Activated naive CD4-positive, alpha-beta T cell treated with anti-CD3 and anti-CD28 coated beads, Interleukin-2, amount 50 U/mL, for 72 hours (primary cell): ENCODE measurements around the gene CDH13. TPM values are rescaled to one million over a fixed set of nuclear protein-coding genes. Genes with fewer than 3 reads are reported as not detected.
A peak's percentile ranks its signal among the peaks of the same experiment; 100 is the strongest.

Experiments
- ATAC-seq, 2 donors: fragments of 150-1000 bp; cut with Tn5 transposase; 2 replicates each; pipeline ENCODE4 v1.10.0; 2021; ENCODE audit warnings: mild to moderate bottlenecking in 2 of 2, moderate library complexity in 2 of 2
- DNase-seq, 2 donors: peaks; one replicate each; pipeline ENCODE4 v3.0.0; 2021 to 2022; ENCODE audit warnings: low spot score in 2 of 2
- H3K27ac Mint-ChIP-seq, 2 donors: one replicate each; pipeline ENCODE4 v1.8.0; 2022; ENCODE audit warnings: mild to moderate bottlenecking in 2 of 2, mixed read lengths in 2 of 2
- H3K36me3 Mint-ChIP-seq, 2 donors: one replicate each; pipeline ENCODE4 v1.8.0; 2022; ENCODE audit warnings: mixed read lengths in 2 of 2
- H3K9me3 Mint-ChIP-seq, 2 donors: one replicate each; pipeline ENCODE4 v1.8.0; 2022; ENCODE audit warnings: mixed read lengths in 2 of 2
- total RNA-seq, 2 donors: library from RNA; stranded (reverse); gene quantifications; one replicate each; pipeline ENCODE4 v1.2.3, GENCODE V29; 2022

The CDH13 gene
- total RNA-seq, 2 donors from 2014 or later, result not detected

DNA sequence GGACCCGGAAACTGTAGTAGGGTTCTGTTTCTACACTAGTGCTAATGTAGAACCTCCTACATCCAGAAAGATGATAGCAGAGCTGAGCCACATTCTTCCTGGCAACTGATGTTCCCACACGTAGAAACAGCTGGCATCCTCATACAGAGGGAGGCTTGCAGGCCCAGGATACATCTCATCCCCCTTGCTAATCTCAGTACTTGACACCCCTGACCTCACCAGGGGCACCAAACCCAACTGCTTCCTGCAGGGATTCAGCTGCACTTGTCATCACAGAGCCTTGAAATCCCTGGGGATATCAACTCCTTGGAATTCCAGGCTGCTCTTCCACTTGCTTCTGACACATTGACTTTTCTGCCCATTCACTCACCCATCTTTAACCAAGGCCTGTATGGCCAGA is 1105.8 kb downstream of the CDH13 start:
- DNase-seq (no peak), ATAC-seq (no peak)
- peaks cover 0 to 7% of the 10 kb centered on the region in 2 donors for H3K36me3 Mint-ChIP-seq
- peaks cover 12 to 20% of the 10 kb centered on the region in 2 donors for H3K9me3 Mint-ChIP-seq
- no peak overlapping the region for H3K27ac Mint-ChIP-seq

GRCh38 chr16:83733301-83733700 is 1106.5 kb downstream of the CDH13 start:
- Mint-ChIP-seq H3K36me3 (peaks cover 0 to 7% of the 10 kb centered on the region in 2 donors), H3K27ac (no peak overlapping the region), H3K9me3 (peaks cover 12 to 20% of the 10 kb centered on the region in 2 donors)
- DNase-seq (no peak), ATAC-seq (no peak)

GRCh38 chr16:83734136-83734535 is 1107.4 kb downstream of the CDH13 start:
- Mint-ChIP-seq H3K9me3 (peaks cover 12 to 20% of the 10 kb centered on the region in 2 donors), H3K36me3 (peaks cover 0 to 7% of the 10 kb centered on the region in 2 donors), H3K27ac (no peak overlapping the region)
- ATAC-seq (no peak), DNase-seq (no peak)

DNA sequence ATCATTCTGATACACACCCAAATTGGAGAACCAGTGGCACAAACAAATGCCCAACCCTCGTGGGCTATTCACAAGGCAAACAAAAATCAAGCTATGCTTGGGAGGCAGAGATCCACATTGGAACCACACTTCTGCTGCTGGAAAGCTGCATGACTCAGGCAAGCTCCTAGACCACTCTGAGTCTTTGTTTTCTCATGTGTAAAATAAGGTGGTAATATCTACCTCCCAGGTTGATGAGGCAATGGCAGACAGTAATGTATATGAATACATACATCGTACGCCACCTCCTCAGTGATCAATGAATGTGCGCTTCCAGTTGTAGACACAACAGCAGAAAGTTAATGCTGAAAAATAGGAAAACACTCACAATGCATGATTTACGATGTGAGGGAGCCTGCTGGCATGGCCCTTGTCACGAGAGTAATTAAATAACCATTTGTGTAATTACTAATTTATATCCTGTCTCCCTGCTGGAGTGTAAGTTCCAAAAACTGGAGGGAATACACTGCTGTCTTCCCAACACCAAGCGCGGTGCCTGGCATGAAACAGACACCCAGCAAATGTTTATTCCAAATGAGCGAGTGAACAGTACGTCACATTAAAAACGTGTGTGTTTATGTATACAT is 1111.1 kb downstream of the CDH13 start:
- ATAC-seq, result no peak
- peaks cover 0 to 7% of the 10 kb centered on the region in 2 donors for H3K36me3 Mint-ChIP-seq
- no peak for DNase-seq
- H3K9me3 Mint-ChIP-seq, result peaks cover 12 to 17% of the 10 kb centered on the region in 2 donors
- H3K27ac Mint-ChIP-seq, result no peak overlapping the region

DNA sequence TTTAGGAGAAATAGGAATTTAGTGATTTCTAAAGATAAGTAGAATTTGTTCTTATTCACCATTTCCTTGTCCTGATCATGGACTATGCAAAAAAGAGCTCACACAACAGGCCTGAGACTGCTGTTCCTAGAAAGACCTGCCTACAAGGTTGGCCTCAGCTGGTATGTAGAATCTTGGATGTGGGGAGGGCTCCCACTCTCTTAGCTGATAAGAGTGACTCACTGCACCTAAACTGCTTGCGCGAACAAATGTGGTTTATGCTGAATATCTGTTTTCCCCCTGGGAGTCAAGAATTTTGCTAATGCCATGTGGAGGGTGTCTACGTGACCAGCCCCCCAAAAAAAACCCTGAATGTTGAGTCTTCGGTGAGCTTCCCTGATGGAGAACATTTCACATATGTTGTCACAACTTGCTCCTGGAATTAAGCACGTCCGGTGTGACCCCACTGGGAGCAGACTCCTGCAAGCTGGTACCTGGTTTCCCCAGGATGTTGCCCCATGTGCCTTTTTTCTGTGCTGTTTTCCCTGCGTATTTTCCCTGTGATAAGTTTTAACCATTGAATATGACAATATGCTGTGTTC is 1112.2 kb downstream of the CDH13 start:
- Mint-ChIP-seq H3K36me3 (peaks cover 0 to 3% of the 10 kb centered on the region in 2 donors), H3K27ac (no peak overlapping the region), H3K9me3 (peaks cover 9 to 14% of the 10 kb centered on the region in 2 donors)
- DNase-seq, result no peak
- no peak for ATAC-seq

GRCh38 chr16:83742124-83742899 is 1115.5 kb downstream of the CDH13 start:
- no peak for DNase-seq
- ATAC-seq, result no peak
- Mint-ChIP-seq H3K36me3 (no peaks in the 10 kb centered on the region), H3K9me3 (no peaks in the 10 kb centered on the region), H3K27ac (no peak overlapping the region)

DNA sequence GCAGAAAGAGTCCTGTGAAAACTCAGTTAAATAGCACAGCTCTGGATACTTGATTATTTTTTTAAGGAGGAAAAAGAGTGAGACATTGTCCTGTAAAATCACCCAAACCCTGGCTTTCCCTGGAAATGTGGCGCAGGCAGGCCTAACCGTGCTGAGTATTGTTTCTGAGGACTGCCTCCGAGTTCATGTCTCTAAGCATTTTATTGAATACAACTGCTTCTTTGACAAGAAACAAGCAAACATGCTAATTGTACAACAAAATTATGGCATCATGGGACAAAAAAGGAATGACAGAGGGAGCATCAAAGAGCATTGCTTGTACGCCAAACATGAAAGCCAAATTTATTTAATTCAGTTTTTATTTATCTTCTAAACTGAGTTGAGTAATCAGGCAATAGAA is 1116.5 kb downstream of the CDH13 start:
- DNase-seq (no peak), ATAC-seq (no peak)
- Mint-ChIP-seq H3K27ac (no peak overlapping the region), H3K9me3 (no peaks in the 10 kb centered on the region), H3K36me3 (no peaks in the 10 kb centered on the region)

DNA sequence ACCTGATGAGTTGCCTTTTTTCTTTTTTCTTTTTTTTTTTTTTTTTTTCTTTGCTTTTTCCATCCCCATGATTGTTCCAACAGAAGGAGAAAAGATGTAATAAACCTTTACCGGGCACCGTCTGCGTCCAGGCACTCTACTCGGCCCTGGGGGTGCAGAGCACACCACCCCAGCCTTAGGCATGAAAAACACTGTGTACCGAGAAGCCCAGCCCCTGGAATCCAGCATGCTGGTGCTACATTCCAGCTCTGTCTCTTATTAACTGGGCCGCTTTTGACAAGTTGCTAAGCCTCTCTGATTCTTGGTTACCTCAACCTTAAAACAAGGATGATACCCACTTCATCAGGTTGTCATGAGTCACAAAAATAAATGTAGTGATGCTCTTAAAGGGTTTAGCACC is 1117.0 kb downstream of the CDH13 start:
- DNase-seq (no peak), ATAC-seq (no peak)
- no peaks in the 10 kb centered on the region for H3K36me3 Mint-ChIP-seq
- H3K9me3 Mint-ChIP-seq, result no peaks in the 10 kb centered on the region
- H3K27ac Mint-ChIP-seq, result peak overlapping the region in 1 of 2 donors; percentile 36

- H3K27ac Mint-ChIP-seq, result no peak overlapping the region
- no peaks in the 10 kb centered on the region for H3K9me3 Mint-ChIP-seq
- H3K36me3 Mint-ChIP-seq, result no peaks in the 10 kb centered on the region
- DNase-seq, result no peak
- ATAC-seq, result no peak
Observed at GRCh38 chr16:83744441-83744981, 1117.7 kb downstream of the CDH13 start.

GRCh38 chr16:83746611-83747010 is 1119.8 kb downstream of the CDH13 start:
- no peak overlapping the region for H3K27ac Mint-ChIP-seq
- DNase-seq (no peak), ATAC-seq (no peak)
- no peaks in the 10 kb centered on the region for H3K36me3 Mint-ChIP-seq
- H3K9me3 Mint-ChIP-seq, result no peaks in the 10 kb centered on the region

DNA sequence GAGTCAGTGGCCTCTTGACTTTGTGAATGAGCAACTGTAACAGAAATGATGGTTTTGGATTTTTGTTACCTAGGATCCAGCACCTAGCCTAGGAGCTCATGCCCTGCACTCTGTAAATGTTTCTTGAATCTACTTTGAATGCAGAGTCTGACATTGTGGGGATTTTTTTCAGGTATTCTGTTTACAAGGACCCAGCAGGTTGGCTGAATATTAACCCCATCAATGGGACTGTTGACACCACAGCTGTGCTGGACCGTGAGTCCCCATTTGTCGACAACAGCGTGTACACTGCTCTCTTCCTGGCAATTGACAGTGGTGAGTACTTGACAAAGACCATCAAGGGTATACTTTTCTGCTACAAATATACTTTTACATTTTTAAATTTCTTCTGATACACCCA is 1121.2 kb downstream of the CDH13 start:
- no peaks in the 10 kb centered on the region for H3K9me3 Mint-ChIP-seq
- DNase-seq (no peak), ATAC-seq (no peak)
- H3K36me3 Mint-ChIP-seq, result no peaks in the 10 kb centered on the region
- H3K27ac Mint-ChIP-seq, result no peak overlapping the region

GRCh38 chr16:83755391-83755790 is 1128.6 kb downstream of the CDH13 start:
- peaks cover 9 to 10% of the 10 kb centered on the region in 2 donors for H3K9me3 Mint-ChIP-seq
- DNase-seq, result no peak
- no peak for ATAC-seq
- H3K27ac Mint-ChIP-seq, result no peak overlapping the region
- H3K36me3 Mint-ChIP-seq, result peaks cover 6 to 9% of the 10 kb centered on the region in 2 donors

DNA sequence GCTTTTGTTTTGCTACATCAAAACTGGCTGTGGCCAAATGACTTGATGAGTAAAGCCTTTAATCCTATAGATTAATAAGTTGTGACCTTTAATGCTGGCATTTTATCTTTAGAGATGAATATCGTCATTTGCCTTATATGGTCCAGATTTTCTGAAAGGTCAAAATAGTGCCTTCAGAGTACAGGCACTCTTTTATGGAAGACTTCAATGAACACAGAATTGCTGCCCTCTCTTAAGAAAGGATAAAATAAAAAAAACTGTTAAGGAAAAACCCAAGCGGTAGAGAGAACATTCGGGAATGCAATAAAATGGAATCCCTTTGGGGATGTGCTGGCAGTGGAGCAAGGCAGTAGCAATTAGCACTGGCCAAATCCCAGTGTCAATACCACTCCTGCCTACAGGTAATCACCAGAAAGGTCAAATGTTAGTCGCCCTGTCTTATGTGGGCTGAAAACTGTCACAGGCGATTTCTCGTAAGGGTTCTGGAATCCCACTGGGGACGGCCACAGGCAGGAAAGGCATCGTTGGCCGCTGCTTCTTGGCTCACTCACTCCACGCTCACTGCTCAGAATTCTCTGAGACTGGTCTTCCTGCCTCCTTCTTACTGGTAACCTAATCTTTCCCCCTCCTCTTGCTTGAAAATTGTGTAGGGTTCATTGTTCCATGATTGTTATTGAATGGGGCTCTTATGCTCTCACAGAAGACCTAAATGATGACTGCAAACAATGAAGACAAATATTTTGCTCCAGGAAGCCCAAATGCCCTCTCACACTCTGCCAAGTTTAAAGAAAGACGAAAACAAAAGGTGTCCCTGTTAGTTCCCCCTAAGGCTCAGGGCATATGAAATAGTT is 1135.6 kb downstream of the CDH13 start:
- H3K27ac Mint-ChIP-seq, result no peak overlapping the region
- DNase-seq, result no peak
- H3K9me3 Mint-ChIP-seq, result no peaks in the 10 kb centered on the region
- ATAC-seq, result no peak
- no peaks in the 10 kb centered on the region for H3K36me3 Mint-ChIP-seq

GRCh38 chr16:83762992-83763358 is 1136.2 kb downstream of the CDH13 start:
- no peak overlapping the region for H3K27ac Mint-ChIP-seq
- DNase-seq, result no peak
- no peak for ATAC-seq
- H3K36me3 Mint-ChIP-seq, result no peaks in the 10 kb centered on the region
- no peaks in the 10 kb centered on the region for H3K9me3 Mint-ChIP-seq

- ATAC-seq (no peak), DNase-seq (no peak)
- H3K9me3 Mint-ChIP-seq, result peaks cover 0 to 5% of the 10 kb centered on the region in 2 donors
- H3K36me3 Mint-ChIP-seq, result no peaks in the 10 kb centered on the region
- no peak overlapping the region for H3K27ac Mint-ChIP-seq
Observed at GRCh38 chr16:83768986-83769385, 1142.2 kb downstream of the CDH13 start.

DNA sequence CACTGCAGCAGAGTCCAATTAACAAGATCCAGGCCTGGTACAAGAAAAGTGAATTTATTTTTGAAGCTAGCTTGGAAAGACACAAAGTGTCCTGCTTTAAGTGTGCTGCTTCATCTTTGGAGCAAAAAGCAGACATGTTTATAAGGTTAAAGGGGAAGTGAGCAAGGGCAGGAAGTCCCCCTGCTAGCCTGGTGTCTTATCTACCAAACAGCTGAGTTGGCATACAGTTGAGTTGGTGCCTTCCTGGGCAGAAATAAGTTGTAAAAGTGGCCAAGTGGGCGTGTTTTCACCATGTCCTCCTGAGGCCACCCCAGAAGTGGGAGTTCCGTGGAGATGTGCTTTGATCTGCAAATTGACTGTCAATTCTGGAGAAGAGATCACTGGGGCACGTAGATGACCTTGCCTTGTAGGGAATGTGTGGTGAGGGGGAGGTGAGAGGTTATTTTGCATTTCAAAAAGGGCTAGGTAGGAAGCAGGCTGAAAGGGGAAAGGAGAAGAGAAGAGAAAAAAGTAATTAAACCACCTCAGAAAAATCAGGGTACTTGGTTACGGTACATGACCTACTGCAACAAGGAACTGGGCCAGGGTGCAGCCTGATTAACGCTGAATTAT is 1142.7 kb downstream of the CDH13 start:
- Mint-ChIP-seq H3K27ac (no peak overlapping the region), H3K9me3 (peaks cover 0 to 5% of the 10 kb centered on the region in 2 donors), H3K36me3 (no peaks in the 10 kb centered on the region)
- ATAC-seq (no peak), DNase-seq (no peak)
